Gastrocnemius medialis (tissue), 4 donors: ENCODE results near the gene NEK2. TPM values are rescaled to one million over a fixed set of nuclear protein-coding genes. Genes with fewer than 3 reads are reported as not detected.

Experiments used
- ATAC-seq, 2 donors: fragments of 150-250 bp; one replicate each; pipeline ENCODE4 v1.9.1; 2016
- DNase-seq, 2 donors: peaks; one replicate each; pipeline ENCODE4 v3.0.0-alpha.2; 2019
- H3K27ac ChIP-seq, 4 donors: fragments of 200-600 bp; sonication (generic); 1 replicate in 1 of 4; 2 replicates in 3 of 4; pipeline ENCODE4 v1.5.1; 2016 to 2018; ENCODE audit warnings: mild to moderate bottlenecking in 2 of 4, moderate library complexity in 1 of 4
- H3K27me3 ChIP-seq, 3 donors: fragments of 200-600 bp; sonication (generic) in 2 of 3; 1 replicate in 1 of 3; 2 replicates in 2 of 3; pipeline versions ENCODE4 v1.5.1 to v1.6.0; 2016 to 2019; ENCODE audit warnings: mild to moderate bottlenecking in 1 of 3, moderate library complexity in 1 of 3
- H3K36me3 ChIP-seq, 2 donors: fragments of 200-600 bp; sonication (generic) in 1 of 2; one replicate each; pipeline ENCODE4 v1.5.1; 2017 to 2018
- H3K4me1 ChIP-seq, 2 donors: fragments of 200-600 bp; sonication (generic) in 1 of 2; one replicate each; pipeline ENCODE4 v1.5.1; 2016 to 2017; ENCODE audit warnings: mild to moderate bottlenecking in 2 of 2
- H3K4me3 ChIP-seq, 4 donors: fragments of 200-600 bp; sonication (generic) in 3 of 4; 1 replicate in 1 of 4; 2 replicates in 3 of 4; pipeline ENCODE4 v1.5.1; 2016 to 2019; ENCODE audit warnings: mild to moderate bottlenecking in 2 of 4
- H3K9me3 ChIP-seq, 3 donors: fragments of 200-600 bp; sonication (generic) in 2 of 3; 1 replicate in 1 of 3; 2 replicates in 2 of 3; pipeline ENCODE4 v1.5.1; 2016 to 2019
- CTCF ChIP-seq, 5 experiments: fragments of 450-650 bp in 3 of 5; fragments of 200-600 bp in 2 of 5; sonication (generic) in 2 of 5; IDR thresholded peaks in 4 of 5; conservative IDR thresholded peaks in 1 of 5; 1 replicate in 4 of 5; 2 replicates in 1 of 5; pipeline ENCODE4 v1.5.1; 2016 to 2019; ENCODE audit warnings: antibody characterized with exemption in 5 of 5, mild to moderate bottlenecking in 3 of 5, moderate library complexity in 3 of 5
- POLR2A ChIP-seq, 2 donors: fragments of 450-650 bp; IDR thresholded peaks; one replicate each; pipeline ENCODE4 v1.6.1; 2017; ENCODE audit warnings: antibody characterized with exemption in 2 of 2, mild to moderate bottlenecking in 2 of 2, moderate library complexity in 2 of 2
- in situ Hi-C, 4 donors: fragments of 200-750 bp; cut with MboI; loops; one replicate each; pipeline versions ENCODE4 v1.15.0 to v1.8.0; 2017; ENCODE audit warnings: low sequenced_read_pairs in 4 of 4
- intact Hi-C: fragments of 100-400 bp; cut with DNase I; formaldehyde crosslinking; loops from one replicate; pipeline ENCODE4 v1.15.1; 2023; ENCODE audit warnings: low total_unique reads
- total RNA-seq, 4 donors: library from RNA; depleted of rRNA; stranded (reverse); fragments of >200 nt; gene quantifications; one replicate each; pipeline versions ENCODE4 v1.1.0 to v1.2.3, GENCODE V29; 2016

Gene NEK2
- total RNA-seq, 4 donors from 2014 or later: not detected

- Histone ChIP-seq H3K4me1 (no peaks in the 10 kb centered on the region), H3K9me3 (no peaks in the 10 kb centered on the region), H3K27me3 (no peaks in the 10 kb centered on the region), H3K27ac (no peak overlapping the region), H3K36me3 (no peaks in the 10 kb centered on the region), H3K4me3 (no peak overlapping the region)
- DNase-seq (no peak), ATAC-seq (no peak)
- intact Hi-C loops (loop anchor here (10.0 kb wide), 1 partner anchor 329 kb away; the partner anchor contains the start of gene TRAF5), in situ Hi-C loops (loop anchor here (5.0 to 25.0 kb wide), 9 partner anchors 69 to 1242 kb away; partner anchors contain the start of genes SLC30A1 (in 1 of the 4) and TRAF5 (in 1 of the 4))
- TF ChIP-seq CTCF (IDR thresholded peaks at IDR 0.05 in 4 of 5, conservative IDR thresholded peaks at IDR 0.05 in 1 of 5): no peak
- no peak for TF ChIP-seq POLR2A (IDR thresholded peaks at IDR 0.05)
These were observed 21.4 kb downstream of the NEK2 start for GRCh38 chr1:211653959-211654496.

- Histone ChIP-seq H3K4me3 (no peak overlapping the region), H3K9me3 (no peaks in the 10 kb centered on the region), H3K4me1 (no peaks in the 10 kb centered on the region), H3K36me3 (no peaks in the 10 kb centered on the region), H3K27me3 (no peaks in the 10 kb centered on the region), H3K27ac (no peak overlapping the region)
- in situ Hi-C loops: loop anchor here (5.0 to 25.0 kb wide), 9 partner anchors 68 to 1241 kb away; partner anchors contain the start of genes SLC30A1 (in 1 of the 4) and TRAF5 (in 1 of the 4)
- DNase-seq (no peak), ATAC-seq (no peak)
- intact Hi-C loops: loop anchor here (10.0 kb wide), 1 partner anchor 328 kb away; the partner anchor contains the start of gene TRAF5
- no peak for TF ChIP-seq CTCF (IDR thresholded peaks at IDR 0.05 in 4 of 5, conservative IDR thresholded peaks at IDR 0.05 in 1 of 5)
- no peak for TF ChIP-seq POLR2A (IDR thresholded peaks at IDR 0.05)
These were observed 22.1 kb downstream of the NEK2 start for GRCh38 chr1:211653293-211653692.

DNA sequence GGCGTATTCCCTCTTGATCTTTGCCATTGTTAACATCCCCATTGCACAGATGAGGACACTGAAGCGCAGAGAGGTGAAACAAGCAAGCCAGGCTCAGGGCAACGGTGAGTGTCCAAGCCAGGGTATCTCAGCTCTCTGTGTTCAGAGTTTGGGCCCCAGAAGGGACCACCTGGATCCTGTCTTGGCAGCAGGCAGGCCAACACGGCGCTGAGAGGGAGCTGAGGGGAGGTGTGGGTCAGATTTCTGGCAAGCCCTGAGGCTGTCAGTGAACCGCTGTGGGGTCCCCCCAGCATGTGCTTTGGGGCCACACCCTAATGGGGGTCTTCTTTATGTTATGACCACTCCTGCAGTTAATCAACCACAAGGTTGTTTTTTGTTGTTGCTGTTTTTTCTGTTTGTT is 23.1 kb downstream of the NEK2 start:
- intact Hi-C loops: loop anchor here (10.0 kb wide), 1 partner anchor 328 kb away; the partner anchor contains the start of gene TRAF5
- TF ChIP-seq CTCF (IDR thresholded peaks at IDR 0.05 in 4 of 5, conservative IDR thresholded peaks at IDR 0.05 in 1 of 5) (no peak), POLR2A (IDR thresholded peaks at IDR 0.05) (no peak)
- no peak overlapping the region for H3K4me3 ChIP-seq

GRCh38 chr1:211650904-211651303 is 24.5 kb downstream of the NEK2 start:
- H3K27me3 ChIP-seq: no peaks in the 10 kb centered on the region
- no peaks in the 10 kb centered on the region for H3K4me1 ChIP-seq
- no peaks in the 10 kb centered on the region for H3K9me3 ChIP-seq
- in situ Hi-C loops (loop anchor here (5.0 to 25.0 kb wide), 9 partner anchors 66 to 1239 kb away; partner anchors contain the start of genes SLC30A1 (in 1 of the 4) and TRAF5 (in 1 of the 4)), intact Hi-C loops (loop anchor here (10.0 kb wide), 1 partner anchor 326 kb away; the partner anchor contains the start of gene TRAF5)
- DNase-seq: no peak
- no peak for ATAC-seq
- no peak overlapping the region for H3K4me3 ChIP-seq
- H3K27ac ChIP-seq: no peak overlapping the region
- H3K36me3 ChIP-seq: no peaks in the 10 kb centered on the region
- no peak for TF ChIP-seq CTCF (IDR thresholded peaks at IDR 0.05 in 4 of 5, conservative IDR thresholded peaks at IDR 0.05 in 1 of 5)
- no peak for TF ChIP-seq POLR2A (IDR thresholded peaks at IDR 0.05)

More for the DNA sequence above, 23.1 kb downstream of the NEK2 start:
- ATAC-seq: no peak
- Histone ChIP-seq H3K4me1 (no peaks in the 10 kb centered on the region), H3K36me3 (no peaks in the 10 kb centered on the region), H3K9me3 (no peaks in the 10 kb centered on the region), H3K27ac (no peak overlapping the region), H3K27me3 (no peaks in the 10 kb centered on the region)
- in situ Hi-C loops: loop anchor here (5.0 to 25.0 kb wide), 9 partner anchors 68 to 1240 kb away; partner anchors contain the start of genes SLC30A1 (in 1 of the 4) and TRAF5 (in 1 of the 4)
- no peak for DNase-seq
